Neural progenitor cell (in vitro differentiated cells): ENCODE measurements around the gene ZBTB20. TPM values are rescaled to one million over a fixed set of nuclear protein-coding genes. Genes with fewer than 3 reads are reported as not detected.

Source experiments
- DNase-seq: peaks from one replicate; pipeline ENCODE4 v3.0.0-alpha.2; 2016; ENCODE audit warnings: low spot score
- H2AFZ ChIP-seq: fragments of 200-600 bp; sonication (generic); replicated peaks from 2 replicates; pipeline ENCODE4 v1.6.1; 2016; ENCODE audit warnings: antibody characterized with exemption
- H3F3A ChIP-seq: fragments of 200-600 bp; sonication (generic); 2 replicates; pipeline ENCODE4 v1.6.1; 2016; ENCODE audit warnings: antibody characterized with exemption, low read depth
- H3K27ac ChIP-seq: fragments of 200-600 bp; sonication (generic); 2 replicates; pipeline ENCODE4 v1.5.1; 2016; ENCODE audit warnings: mild to moderate bottlenecking
- H3K27me3 ChIP-seq: fragments of 200-600 bp; sonication (generic); 2 replicates; pipeline ENCODE4 v1.6.1; 2016; ENCODE audit warnings: mild to moderate bottlenecking, moderate library complexity
- H3K36me3 ChIP-seq: fragments of 200-600 bp; sonication (generic); 2 replicates; pipeline ENCODE4 v1.5.1; 2016
- H3K4me1 ChIP-seq: fragments of 200-600 bp; sonication (generic); 2 replicates; pipeline ENCODE4 v1.6.1; 2016; ENCODE audit warnings: mixed run types
- H3K4me2 ChIP-seq: fragments of 200-600 bp; sonication (generic); 2 replicates; pipeline ENCODE4 v1.6.1; 2016
- H3K4me3 ChIP-seq: fragments of 200-600 bp; sonication (generic); 2 replicates; pipeline ENCODE4 v1.5.1; 2016
- H3K79me2 ChIP-seq: fragments of 200-600 bp; sonication (generic); 2 replicates; pipeline ENCODE4 v1.6.1; 2016; ENCODE audit warnings: low read depth
- H3K9ac ChIP-seq: fragments of 200-600 bp; sonication (generic); 2 replicates; pipeline ENCODE4 v1.6.1; 2016
- H3K9me3 ChIP-seq: fragments of 200-600 bp; sonication (generic); 2 replicates; pipeline ENCODE4 v1.5.1; 2016; ENCODE audit warnings: low read depth
- H4K20me1 ChIP-seq: fragments of 200-600 bp; sonication (generic); 2 replicates; pipeline ENCODE4 v1.6.1; 2016; ENCODE audit warnings: low read depth
- H3K27ac Mint-ChIP-seq: 3 replicates; pipeline ENCODE4 v1.8.0; 2021; ENCODE audit warnings: mixed read lengths
- H3K27me3 Mint-ChIP-seq: 2 replicates; pipeline ENCODE4 v1.8.0; 2022; ENCODE audit warnings: low read depth, mild to moderate bottlenecking, inconsistent platforms, moderate library complexity, mixed read lengths; ENCODE audit not compliant: insufficient read depth
- H3K36me3 Mint-ChIP-seq: 3 replicates; pipeline ENCODE4 v1.8.0; 2021; ENCODE audit warnings: mixed read lengths
- H3K4me1 Mint-ChIP-seq: 3 replicates; pipeline ENCODE4 v1.8.0; 2021; ENCODE audit warnings: mixed read lengths
- H3K4me3 Mint-ChIP-seq: 3 replicates; pipeline ENCODE4 v1.8.0; 2021; ENCODE audit warnings: mild to moderate bottlenecking, moderate library complexity, mixed read lengths
- H3K9me3 Mint-ChIP-seq: 3 replicates; pipeline ENCODE4 v1.8.0; 2020; ENCODE audit warnings: mixed read lengths
- EZH2 ChIP-seq: fragments of 200-600 bp; sonication (generic); IDR thresholded peaks from 2 replicates; pipeline ENCODE4 v1.6.1; 2017; ENCODE audit warnings: antibody characterized with exemption, mild to moderate bottlenecking, moderate library complexity
- EZH2phosphoT487 ChIP-seq: fragments of 200-600 bp; sonication (generic); IDR thresholded peaks from 2 replicates; pipeline ENCODE4 v1.6.1; 2017; ENCODE audit warnings: antibody characterized with exemption
- total RNA-seq: library from RNA; depleted of rRNA; stranded (reverse); fragments of >200 nt; gene quantifications from 2 replicates; pipeline ENCODE4 v1.2.3, GENCODE V29; 2015; ENCODE audit warnings: low replicate concordance
- TF ChIP-seq, protein P1 (sequence below): fragments of 200-600 bp; sonication (generic); IDR thresholded peaks from 2 replicates; pipeline ENCODE4 v1.5.1; 2017; ENCODE audit warnings: antibody characterized with exemption, mild to moderate bottlenecking

ZBTB20 gene
- total RNA-seq, 1 donor from 2014 or later = 1.9 TPM

DNA sequence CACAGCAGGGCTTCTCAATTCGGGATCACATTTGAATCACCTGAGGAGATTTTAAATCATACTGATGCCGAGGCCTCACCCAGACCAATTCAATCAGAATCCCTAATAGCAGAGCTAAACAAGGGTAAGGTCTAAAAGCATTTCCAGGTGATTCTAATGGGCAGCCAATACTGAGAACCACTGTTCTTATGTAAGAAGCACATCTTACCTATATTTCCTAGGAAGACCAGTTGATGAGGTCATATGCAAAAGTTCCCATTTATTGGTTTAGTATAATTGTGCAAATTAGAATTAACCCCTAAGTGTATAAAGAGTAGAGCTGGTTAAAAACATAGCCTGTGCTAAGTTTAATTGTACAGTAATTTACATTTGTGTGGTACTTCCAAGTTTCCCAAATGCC, 851.1 kb downstream of the ZBTB20 start:
- peaks cover 7% of the 10 kb centered on the region for H3K27me3 Mint-ChIP-seq
- Histone ChIP-seq H2AFZ (no peak overlapping the region), H3K9me3 (no peaks in the 10 kb centered on the region), H3K27ac (no peak overlapping the region), H3K4me1 (no peaks in the 10 kb centered on the region), H3K36me3 (no peaks in the 10 kb centered on the region), H3K79me2 (no peaks in the 10 kb centered on the region), H3K4me2 (no peak overlapping the region), H3K27me3 (no peaks in the 10 kb centered on the region), H4K20me1 (no peaks in the 10 kb centered on the region), H3K9ac (no peak overlapping the region), H3F3A (no peaks in the 10 kb centered on the region), H3K4me3 (no peak overlapping the region)
- no peak for DNase-seq
- H3K9me3 Mint-ChIP-seq = no peaks in the 10 kb centered on the region
- no peak overlapping the region for H3K4me3 Mint-ChIP-seq
- no peaks in the 10 kb centered on the region for H3K36me3 Mint-ChIP-seq
- TF ChIP-seq, protein P1, sequence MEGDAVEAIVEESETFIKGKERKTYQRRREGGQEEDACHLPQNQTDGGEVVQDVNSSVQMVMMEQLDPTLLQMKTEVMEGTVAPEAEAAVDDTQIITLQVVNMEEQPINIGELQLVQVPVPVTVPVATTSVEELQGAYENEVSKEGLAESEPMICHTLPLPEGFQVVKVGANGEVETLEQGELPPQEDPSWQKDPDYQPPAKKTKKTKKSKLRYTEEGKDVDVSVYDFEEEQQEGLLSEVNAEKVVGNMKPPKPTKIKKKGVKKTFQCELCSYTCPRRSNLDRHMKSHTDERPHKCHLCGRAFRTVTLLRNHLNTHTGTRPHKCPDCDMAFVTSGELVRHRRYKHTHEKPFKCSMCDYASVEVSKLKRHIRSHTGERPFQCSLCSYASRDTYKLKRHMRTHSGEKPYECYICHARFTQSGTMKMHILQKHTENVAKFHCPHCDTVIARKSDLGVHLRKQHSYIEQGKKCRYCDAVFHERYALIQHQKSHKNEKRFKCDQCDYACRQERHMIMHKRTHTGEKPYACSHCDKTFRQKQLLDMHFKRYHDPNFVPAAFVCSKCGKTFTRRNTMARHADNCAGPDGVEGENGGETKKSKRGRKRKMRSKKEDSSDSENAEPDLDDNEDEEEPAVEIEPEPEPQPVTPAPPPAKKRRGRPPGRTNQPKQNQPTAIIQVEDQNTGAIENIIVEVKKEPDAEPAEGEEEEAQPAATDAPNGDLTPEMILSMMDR = no peak
- TF ChIP-seq EZH2 (no peak), EZH2phosphoT487 (no peak)
- H3K27ac Mint-ChIP-seq = no peak overlapping the region
- H3K4me1 Mint-ChIP-seq = no peaks in the 10 kb centered on the region

GRCh38 chr3:114294940-114295480, 852.1 kb downstream of the ZBTB20 start:
- no peak overlapping the region for H2AFZ ChIP-seq
- H3K9ac ChIP-seq = no peak overlapping the region
- no peak overlapping the region for H3K27ac Mint-ChIP-seq
- H3K4me3 ChIP-seq = no peak overlapping the region
- H3K27me3 Mint-ChIP-seq = peaks cover 7% of the 10 kb centered on the region
- H3F3A ChIP-seq = no peaks in the 10 kb centered on the region
- H3K9me3 Mint-ChIP-seq = no peaks in the 10 kb centered on the region
- no peak overlapping the region for H3K27ac ChIP-seq
- H3K36me3 Mint-ChIP-seq = no peaks in the 10 kb centered on the region
- no peaks in the 10 kb centered on the region for H3K4me1 ChIP-seq
- no peak overlapping the region for H3K4me2 ChIP-seq
- no peaks in the 10 kb centered on the region for H3K9me3 ChIP-seq
- no peak overlapping the region for H3K4me3 Mint-ChIP-seq
- TF ChIP-seq, protein P1 = no peak
- TF ChIP-seq EZH2 (no peak), EZH2phosphoT487 (no peak)
- H3K36me3 ChIP-seq = no peaks in the 10 kb centered on the region
- H3K4me1 Mint-ChIP-seq = no peaks in the 10 kb centered on the region
- DNase-seq = no peak
- no peaks in the 10 kb centered on the region for H4K20me1 ChIP-seq
- no peaks in the 10 kb centered on the region for H3K27me3 ChIP-seq
- H3K79me2 ChIP-seq = no peaks in the 10 kb centered on the region

GRCh38 chr3:114293838-114294535, 853.1 kb downstream of the ZBTB20 start, which contains the start of gene TIGIT:
Gene TIGIT, plus strand, starts transcription at chr3:114294028. Its CDS starts 34 bp downstream, at chr3:114294062.
- Mint-ChIP-seq H3K36me3 (no peaks in the 10 kb centered on the region), H3K27ac (peak within 1 kb of the TSS; percentile 24), H3K9me3 (no peaks in the 10 kb centered on the region)

More at GRCh38 chr3:114293838-114294535, 853.1 kb downstream of the ZBTB20 start, which contains the start of gene TIGIT:
- Histone ChIP-seq H3F3A (no peaks in the 10 kb centered on the region), H3K36me3 (no peaks in the 10 kb centered on the region), H2AFZ (no peak within 1 kb of the TSS), H3K4me3 (no peak within 1 kb of the TSS), H3K4me2 (no peak within 1 kb of the TSS), H3K9ac (no peak within 1 kb of the TSS), H4K20me1 (no peaks in the 10 kb centered on the region), H3K27ac (no peak within 1 kb of the TSS), H3K27me3 (no peaks in the 10 kb centered on the region), H3K79me2 (no peaks in the 10 kb centered on the region), H3K4me1 (no peaks in the 10 kb centered on the region), H3K9me3 (no peaks in the 10 kb centered on the region)
- DNase-seq = no peak
- no peak within 1 kb of the TSS for H3K4me3 Mint-ChIP-seq
- TF ChIP-seq, protein P1 = no peak
- TF ChIP-seq EZH2phosphoT487 (no peak), EZH2 (no peak)
- H3K4me1 Mint-ChIP-seq = no peaks in the 10 kb centered on the region
- peaks cover 3% of the 10 kb centered on the region for H3K27me3 Mint-ChIP-seq
